HG03575 (cell line): ENCODE results near the gene PDZD4.

Experiments
- ATAC-seq: cut with Tn5 transposase; IDR thresholded peaks from one replicate; pipeline ENCODE4 v1.9.1; 2021; ENCODE audit not compliant: unreplicated experiment, insufficient number of reproducible peaks, low FRiP score; ENCODE audit errors: extremely low read depth

Gene PDZD4

DNA sequence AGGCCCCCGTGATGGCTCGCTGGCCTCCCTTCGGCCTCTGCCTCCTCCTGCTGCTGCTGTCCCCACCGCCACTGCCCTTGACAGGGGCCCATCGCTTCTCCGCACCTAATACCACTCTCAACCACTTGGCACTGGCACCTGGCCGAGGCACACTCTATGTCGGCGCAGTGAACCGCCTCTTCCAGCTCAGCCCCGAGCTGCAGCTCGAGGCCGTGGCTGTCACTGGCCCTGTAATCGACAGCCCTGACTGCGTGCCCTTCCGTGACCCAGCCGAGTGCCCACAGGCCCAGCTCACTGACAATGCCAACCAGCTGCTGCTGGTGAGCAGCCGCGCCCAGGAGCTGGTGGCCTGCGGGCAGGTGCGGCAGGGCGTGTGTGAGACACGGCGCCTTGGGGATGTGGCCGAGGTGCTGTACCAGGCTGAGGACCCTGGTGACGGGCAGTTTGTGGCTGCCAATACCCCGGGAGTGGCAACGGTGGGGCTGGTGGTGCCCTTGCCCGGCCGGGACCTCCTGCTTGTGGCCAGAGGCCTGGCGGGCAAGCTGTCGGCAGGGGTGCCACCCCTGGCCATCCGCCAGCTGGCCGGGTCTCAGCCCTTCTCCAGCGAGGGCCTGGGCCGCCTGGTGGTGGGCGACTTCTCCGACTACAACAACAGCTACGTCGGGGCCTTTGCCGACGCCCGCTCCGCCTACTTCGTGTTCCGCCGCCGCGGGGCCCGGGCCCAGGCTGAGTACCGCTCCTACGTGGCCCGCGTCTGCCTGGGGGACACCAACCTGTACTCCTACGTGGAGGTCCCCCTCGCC, 63.3 kb downstream of the PDZD4 start:
- ATAC-seq: no peak

DNA sequence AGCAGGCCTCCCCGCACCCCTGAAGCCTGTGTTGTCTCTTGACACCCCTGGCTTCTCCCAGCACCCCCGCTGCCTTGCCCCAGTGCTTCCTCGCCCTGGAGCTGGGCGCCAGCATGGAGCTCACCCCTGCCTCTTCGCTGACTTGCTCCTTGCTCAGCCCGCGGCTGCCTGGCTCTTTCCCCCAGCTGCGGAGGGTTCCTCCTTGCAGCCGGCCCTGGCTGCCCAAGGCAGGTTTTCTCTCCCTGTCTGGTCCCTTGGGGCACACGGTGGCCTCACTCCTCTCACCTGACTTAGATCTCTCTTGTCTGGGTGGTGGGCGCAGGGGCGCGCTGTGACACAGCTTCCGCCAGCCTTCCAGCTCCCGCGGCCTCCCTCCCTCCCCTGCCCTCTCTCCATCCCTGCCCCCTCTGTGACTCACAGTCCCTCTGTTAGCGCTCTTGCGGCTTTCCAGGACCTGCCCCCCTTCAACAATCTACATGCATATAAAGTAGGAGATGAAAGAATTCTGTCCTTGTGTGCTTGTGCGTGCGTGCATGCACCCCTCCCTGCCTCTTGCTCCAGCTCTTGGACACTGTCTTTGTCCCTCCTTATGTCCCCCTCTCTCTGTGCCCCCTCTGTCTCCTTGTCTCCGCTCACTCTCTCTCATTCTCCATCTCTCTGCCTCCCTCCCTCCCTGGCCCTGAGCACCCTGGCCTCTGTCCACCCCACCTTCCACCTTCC, 64.1 kb downstream of the PDZD4 start:
- ATAC-seq: no peak

- ATAC-seq: no peak
Observed at GRCh38 chrX:153765138-153766079, 64.9 kb downstream of the PDZD4 start.

DNA sequence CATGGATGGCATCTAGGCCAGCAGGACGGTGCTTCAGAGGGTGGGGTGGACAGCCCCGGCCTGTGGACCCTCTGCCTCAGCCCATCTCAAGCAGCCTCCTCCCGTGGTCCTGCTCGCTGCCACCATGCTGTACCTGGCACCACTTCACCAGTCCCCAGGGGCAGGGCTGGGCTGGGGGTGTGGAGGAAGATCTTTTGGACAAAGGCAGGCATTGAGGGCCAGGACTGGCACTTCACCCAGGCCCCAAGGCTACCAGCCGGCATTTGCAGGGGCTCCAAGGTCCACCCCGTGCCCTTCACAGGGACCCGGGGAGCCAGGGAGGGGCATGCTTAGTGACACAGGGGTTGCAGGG, 65.6 kb downstream of the PDZD4 start:
- no peak for ATAC-seq

DNA sequence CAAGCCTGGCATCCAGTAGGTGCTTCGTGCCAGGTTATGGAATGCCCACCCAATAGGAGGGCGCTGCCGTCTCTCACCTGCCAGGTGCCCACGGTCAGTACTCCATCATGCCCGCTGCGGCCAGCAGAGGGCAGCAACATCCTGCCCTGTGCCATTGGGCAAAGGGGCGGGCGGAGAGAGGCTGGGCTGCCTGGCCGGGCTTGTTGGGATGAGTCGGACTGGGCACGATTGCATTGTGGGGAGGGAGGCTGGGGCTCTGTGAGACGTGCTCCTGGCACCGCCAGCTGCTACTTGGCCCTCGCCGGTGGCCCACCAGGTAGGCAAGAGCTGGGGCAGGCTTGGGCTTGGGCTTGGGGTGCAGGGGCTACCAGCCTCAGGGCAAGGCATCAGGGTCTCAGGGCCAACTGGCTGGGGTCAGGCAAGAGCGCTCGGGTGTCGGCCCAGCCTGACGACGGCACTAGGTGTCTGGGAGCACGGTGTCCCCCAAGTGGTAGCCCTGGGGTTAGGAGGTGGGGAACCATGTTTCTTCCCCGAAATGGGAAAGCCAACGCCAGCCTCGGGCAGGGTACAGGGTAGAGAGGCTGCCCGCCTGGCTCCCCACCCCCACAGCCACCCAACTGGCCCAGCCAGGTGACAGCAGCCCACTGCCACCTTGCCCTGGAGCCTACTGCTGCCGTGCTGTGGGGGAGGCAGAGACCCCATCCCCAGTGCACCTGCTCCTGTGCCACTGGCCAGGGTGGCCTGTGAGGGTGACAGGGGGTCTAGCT, 66.2 kb downstream of the PDZD4 start, which contains the start of gene PLXNB3:
Gene PLXNB3, plus strand, starts transcription at position 261 of the 767 bp plus-strand sequence. CDS start 1,287 bp downstream, outside the sequence.
- no peak for ATAC-seq

DNA sequence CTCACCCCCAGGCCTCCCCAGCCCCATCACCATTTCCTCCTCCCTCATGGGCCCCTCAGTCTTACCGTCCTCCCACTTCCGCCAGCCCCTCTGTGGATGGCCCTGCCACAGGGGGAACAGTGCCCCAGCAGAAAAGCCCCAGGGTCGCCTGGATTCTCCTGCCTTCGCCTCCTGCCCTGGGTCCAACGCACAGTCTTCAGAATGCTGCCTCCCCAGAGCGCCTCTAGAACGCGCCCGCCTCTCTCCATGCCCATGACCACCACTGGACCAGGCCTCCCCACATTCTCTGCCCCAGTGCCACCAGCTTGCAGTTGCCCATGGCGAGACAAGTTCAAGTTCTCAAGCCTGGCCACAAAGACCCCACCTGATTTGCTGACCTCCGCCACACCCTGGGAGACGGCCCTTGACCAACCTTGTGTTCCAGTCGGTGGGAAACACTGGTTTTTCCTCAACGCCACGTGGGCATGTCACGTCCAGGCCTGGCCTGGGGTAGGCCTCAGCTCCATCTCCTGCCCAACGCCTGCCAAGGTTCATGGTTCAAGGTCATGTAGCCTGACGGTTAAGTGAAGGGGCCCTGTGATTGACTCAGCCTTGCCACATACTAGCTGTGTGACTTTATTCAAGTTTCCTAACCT, 66.9 kb downstream of the PDZD4 start:
- ATAC-seq: no peak

DNA sequence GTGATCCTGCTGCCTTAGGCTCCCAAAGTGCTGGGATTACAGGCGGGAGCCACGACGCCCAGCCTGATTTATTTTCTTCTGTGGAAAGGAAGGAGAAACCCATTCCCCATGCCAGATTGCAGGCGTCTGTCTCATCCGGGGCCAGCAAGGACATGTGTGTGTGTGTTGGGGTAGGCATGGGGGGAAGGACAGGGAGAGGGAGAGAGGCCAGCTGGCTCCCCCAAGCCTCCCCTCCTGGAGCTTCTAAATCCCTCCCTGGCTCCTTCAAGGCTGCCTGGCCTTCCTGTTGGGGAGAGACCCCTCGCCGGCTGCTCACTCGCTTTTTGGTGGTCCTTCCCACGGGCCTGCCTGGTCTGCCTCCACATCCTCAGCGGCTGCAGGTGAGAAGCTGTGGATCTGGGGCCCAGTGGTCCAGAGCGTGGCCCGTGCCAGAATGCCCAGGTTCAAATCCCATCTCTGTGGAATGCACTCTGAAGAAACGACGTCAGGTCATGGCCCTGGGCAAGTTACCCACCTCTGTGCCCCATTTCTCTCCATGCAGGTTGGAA, 67.6 kb downstream of the PDZD4 start:
- ATAC-seq: no peak

DNA sequence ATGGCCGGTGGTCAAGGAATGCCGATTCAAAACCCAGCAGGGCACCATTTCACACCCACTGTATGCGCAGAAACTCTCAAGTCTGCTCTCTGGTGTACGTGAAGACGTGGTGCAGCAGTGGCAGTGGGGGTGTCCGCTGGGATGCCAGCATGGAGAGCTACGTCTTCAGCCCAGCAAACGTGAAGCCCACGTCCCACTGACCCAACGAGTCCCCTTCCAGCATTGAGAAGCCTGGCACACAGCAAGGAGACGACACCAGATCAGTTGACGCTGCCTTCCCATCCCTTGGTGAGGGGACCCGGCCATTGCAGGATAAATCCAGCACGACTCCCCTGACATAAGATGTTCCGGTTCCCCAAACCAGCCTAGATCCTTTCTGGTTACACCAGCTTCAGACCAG, 68.5 kb downstream of the PDZD4 start:
- ATAC-seq: no peak

GRCh38 chrX:153755136-153755535, 75.2 kb downstream of the PDZD4 start:
- no peak for ATAC-seq
